ENCODE data around the gene DDX55. TPM values are rescaled to one million over a fixed set of nuclear protein-coding genes. Genes with fewer than 3 reads are reported as not detected.

Gene DDX55
- total RNA-seq, 1 donor from 2014 or later = 12.7 TPM

DNA sequence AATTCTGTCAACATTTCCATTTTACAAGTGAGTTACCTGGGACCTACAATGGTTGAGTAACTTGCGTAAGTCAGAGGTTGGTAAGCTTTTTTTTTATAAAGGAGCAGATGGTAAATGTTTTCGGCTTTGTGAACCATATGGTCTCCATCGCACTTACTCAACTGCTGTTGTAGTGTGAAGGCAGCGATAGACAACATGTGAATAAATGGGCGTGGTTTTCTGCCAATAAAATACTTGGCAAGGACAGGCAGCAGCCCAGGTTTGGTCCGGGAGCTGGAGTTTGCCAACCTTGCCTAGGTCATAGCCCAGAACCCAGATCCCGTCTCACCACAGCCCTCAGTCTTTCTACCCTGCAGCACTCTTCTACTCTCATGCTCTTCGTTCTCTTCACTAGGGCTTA is 6.3 kb downstream of the DDX55 start:
- DNase-seq (ENCODE audit: low spot score) = no peak

DNA sequence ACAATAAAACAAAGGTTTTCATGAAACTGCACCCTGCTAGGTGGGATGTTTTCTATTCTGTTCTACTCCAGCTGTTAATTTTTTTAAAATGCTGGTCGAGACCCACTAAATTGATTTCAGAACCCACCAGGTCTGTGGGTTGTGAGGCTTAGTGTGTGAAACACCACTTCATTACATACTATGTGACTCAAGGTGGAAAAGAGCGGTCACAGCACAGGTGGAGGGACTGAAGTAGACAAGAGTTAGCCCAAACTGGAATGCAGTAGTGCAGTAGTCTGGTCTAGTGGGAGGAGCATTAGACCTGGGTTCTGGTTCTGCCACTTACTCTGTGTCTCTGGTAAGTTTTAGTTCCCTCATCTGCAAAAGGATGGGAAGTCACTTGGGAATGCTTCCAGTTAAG is 12.2 kb downstream of the DDX55 start:
- no peak for DNase-seq (ENCODE audit: low spot score)

DNA sequence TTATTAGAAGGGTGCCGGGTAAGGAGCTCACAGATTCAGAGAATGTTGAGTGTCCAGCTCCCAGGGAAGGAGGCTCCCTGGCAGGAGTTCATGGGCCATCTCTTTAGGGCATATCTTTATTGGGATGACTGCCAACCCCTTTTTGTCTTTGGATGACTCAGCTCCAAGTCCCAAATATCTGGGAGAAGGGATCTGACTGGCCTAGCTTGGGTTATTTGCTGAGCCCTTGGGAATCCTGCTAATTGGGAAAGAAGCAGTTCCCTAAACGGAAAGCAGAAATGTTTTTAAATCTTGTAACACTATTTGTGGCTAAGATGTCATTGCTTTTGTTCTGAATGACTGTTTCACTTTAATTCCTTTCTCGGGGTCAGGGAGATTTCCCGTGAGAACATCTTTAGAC is 12.6 kb downstream of the DDX55 start:
- no peak for DNase-seq (ENCODE audit: low spot score)

DNA sequence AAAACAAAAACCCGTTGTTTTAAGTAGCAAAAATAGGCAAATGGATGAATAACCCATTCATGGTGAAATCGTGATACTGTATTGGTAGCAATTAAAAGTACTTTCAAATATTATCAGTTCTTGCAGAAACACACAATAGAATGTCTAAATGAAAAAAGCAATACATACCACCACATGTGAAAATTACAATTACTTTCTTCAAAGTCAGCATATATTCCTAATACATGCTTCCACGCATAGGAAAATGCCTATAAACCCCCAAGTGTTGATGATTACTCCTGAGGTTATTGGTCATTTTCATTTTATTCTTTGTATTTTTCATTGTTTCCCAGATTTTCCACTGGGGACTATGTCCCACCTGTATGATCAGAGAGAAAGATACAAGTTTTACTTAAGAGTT is 15.2 kb downstream of the DDX55 start:
- DNase-seq (ENCODE audit: low spot score) = no peak

DNA sequence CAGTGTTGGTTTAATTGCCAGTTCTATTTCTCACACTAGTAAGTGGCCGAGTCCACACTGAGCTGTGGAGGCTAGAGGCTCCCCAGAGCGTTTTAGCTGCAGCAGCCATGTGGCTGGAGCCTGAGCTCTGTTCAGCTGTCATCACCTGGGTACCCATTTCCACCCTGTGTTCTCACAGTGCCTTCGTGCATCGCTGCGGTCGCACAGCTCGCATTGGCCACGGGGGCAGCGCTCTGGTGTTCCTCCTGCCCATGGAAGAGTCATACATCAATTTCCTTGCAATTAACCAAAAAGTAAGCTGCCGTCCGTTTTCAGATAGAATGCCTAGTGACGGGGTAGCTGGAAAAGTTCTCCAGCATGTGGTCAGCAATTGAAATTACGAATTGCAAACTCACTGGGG is 15.7 kb downstream of the DDX55 start:
- DNase-seq (ENCODE audit: low spot score) = no peak

DNA sequence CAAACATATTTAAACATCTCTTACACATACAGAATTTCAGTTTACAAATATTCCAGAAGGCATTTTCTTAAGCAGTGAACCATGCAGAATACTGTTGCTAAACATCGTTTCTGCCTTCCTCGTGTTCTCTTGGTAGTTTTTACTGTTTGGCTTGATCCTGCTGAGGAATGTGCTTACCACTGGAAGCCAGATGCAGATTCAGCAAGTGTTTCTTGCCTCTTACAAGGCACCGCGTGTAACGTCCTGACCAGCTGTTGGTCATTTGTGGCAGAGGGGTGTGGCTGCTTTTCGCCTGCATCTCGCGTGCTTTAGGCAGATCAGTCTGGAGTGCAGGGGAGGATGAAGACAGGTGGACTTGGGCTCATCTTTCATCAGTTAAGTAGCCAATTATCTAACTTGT is 19.2 kb downstream of the DDX55 start:
- DNase-seq (ENCODE audit: low spot score) = no peak

DNA sequence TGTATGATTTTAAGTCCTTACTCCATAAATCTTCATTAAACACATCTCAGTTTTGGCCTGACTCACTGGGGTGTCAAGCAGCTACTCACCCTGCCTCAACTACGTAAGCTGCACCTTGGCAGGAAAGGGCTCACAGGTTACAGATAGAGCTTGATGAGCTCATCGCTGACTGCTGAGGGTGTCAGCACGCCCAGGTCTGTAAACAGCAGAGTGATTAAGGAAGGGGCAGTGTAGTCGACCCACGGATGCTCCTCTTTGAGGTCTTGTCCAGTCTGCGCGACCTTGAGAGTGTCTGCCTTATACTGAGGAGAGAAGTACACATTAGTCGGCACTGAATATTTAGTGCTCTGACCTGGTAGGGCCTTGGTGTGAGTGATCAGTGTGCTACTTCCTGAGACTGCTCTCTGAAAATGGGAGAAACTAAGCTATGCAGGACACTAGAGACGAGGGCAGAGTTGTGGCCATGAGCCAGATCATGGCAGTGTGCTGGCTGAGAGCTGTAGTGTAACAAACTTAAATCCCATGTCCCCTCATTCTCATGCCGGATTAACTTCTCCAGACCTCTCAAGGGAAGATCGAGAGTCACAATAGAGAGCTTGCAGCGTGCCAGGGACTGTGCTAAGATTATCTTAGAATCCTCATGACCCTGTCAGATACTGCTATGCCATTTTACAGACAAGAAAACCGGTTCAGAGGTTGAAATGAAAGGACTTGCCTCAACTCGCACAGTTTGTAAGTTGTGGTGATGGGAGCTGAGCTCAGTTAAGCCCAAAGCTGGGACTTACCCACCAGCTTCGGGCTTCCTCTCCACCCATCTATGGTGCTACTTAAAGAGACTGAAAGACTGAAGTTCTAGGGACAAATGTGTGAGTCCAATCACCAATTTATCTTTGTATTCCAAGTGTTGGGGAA is 20.0 kb downstream of the DDX55 start:
- DNase-seq (ENCODE audit: low spot score) = no peak

DNA sequence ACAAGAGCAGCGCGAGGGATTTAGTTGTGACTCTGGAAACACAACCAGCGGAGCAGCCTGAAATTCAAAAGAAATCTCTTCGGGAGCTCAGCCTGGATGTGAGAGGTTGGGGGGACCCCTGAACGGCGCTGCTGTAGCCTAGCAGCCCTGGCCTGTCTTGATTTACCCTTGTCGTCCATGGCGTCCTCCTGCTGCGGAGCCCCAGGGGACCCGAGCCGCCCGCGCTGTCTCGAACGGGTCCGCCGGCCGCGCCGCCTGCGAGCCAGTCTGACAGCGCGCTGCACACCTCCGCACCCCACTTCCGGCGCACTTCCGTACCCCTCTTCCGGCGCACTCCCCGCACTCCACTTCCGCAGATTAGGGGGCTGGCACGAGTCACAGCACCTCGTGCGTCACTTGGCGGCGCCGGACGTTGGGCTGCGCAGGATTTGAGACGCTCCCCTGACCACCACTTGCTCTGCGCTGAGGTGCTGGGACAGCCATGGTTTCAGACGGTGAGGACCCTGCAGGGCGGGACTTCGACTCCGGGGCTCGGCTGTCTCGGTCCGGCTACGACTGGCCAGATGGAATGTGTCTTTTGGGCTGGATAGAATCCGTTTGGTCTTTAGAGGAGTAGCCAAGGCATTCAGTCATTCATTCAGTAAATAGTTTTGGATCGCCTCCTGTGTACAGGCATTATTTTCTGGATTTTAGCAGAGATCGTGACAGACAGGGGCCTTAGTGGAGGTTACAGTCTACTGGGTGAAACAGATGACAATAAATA is 31.7 kb downstream of the DDX55 start, which contains the start of the genes EIF2B1 and GTF2H3:
TSS of gene EIF2B1 (minus strand) at position 308 of the 763 bp plus-strand sequence. CDS start at position 179, 129 bp downstream.
TSS of gene GTF2H3 (plus strand) at position 451 of the 763 bp plus-strand sequence. CDS start at position 482, 31 bp downstream.
- DNase-seq (ENCODE audit: low spot score) = peak; percentile 97

DNA sequence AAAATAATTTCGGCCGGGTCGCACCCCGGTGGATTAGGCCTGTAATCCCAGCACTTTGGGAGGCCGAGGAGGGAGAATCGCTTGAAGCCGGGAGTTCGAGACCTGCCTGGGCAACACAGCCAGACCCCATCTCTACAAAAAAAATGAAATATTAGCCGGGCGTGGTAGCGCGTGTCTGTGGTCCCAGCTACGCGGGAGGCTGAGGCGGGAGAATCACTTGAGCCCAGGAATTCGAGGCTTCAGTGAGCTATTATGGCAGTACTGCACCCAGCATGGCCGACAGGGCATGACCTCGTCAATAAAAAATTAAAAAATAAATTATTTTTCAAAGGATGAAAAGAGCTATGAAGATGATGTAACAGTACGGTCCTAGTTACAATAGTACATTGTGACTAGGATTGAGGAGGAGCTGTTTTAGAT is 32.3 kb downstream of the DDX55 start:
- no peak for DNase-seq (ENCODE audit: low spot score)

DNA sequence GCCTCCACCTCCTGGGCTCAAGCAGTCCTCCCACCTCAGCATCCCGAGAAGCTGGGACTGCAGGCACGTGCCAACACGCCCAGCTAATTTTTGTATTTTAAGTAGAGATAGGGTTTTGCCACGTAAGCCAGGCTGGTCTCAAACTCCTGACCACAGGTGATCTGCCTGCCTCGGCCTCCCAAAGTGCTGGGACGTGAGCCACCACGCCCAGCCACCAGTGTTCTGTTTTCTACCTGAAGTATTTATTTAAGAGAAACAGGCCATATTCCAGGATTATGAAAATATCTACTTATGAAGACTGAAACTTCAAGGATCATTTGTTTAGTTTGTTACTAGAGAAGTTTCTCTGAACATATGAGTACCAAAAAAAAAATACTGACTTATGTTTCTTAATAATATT is 42.0 kb downstream of the DDX55 start:
- DNase-seq (ENCODE audit: low spot score) = no peak

DNA sequence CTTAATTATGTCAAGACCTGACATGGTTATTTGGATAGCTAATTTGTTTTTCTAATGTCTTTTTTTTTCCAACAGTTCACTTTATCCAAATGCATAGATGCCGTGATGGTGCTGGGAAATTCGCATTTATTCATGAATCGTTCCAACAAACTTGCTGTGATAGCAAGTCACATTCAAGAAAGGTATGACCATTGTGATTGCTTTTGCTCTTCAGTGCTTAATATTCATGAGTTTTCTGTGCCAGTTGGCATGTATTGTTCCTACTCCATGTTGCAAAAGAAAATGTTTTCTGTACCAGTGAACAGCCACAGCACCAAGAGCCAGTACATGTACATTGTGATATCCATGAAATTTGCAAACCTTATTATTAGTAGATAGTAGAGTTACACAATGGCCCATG is 43.5 kb downstream of the DDX55 start:
- DNase-seq (ENCODE audit: low spot score) = no peak

DNA sequence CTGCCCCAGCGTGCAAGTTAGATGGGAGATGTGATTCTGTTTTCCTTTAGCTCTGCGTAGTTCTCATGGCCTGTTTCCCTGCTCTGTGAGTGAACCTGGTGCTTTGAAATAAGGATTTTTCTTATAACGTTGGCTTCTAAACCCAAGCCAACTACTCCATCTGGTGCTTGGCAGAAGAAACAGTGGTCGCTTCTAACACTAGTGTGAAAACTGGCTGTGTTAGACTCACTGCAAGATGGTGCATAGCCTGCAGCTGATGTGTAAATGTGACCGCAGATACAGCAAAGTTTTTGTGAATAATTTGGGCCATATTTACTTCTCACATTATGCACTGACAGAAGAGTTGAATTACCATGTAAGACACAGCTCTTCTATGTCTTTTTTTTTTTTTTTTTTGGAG is 44.0 kb downstream of the DDX55 start:
- DNase-seq (ENCODE audit: low spot score) = no peak

DNA sequence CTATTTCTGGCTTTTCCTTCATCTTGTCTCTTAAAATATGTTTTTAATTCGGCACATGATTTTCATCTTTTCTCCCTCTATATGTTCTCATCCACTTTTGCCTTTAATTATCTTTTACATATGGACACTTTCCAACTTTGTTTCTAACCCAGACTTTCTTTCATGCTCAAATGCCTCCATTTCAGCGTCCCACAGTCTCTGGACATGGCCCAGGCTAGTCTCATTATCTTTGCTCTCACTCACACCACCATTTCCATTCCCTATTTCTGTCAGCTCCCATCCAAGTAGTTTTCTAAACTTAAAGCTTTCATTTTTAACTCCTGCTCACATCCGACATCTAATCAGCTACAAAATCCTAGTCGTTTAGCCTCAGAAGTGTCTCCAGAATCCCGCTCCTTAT is 46.5 kb downstream of the DDX55 start:
- no peak for DNase-seq (ENCODE audit: low spot score)

DNA sequence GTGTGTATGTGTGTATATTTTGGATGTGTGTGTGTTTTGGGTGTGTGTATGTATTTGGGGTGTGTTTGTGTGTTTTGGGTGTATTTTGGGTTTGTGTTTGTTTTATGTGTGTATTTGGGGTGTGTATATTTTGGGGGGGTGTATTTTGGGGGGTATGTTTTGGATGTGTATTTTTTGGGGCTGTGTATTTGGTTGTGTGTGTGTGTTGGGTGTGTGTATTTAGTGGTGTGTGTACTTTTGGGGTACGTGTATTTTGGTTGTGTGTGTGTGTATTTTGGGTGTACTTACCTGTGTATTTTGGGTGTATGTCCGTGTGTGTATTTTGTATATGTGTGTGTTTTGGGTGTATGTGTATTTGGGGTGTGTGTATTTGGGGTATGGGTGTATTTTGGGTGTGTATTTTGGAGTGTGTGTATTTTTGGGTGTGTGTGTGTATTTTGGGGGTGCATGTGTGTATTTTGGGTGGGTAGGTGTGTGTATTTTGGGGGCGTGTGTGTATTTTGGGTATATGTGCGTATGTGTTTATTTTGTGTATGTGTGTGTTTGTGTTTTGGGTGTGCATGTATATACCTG is 52.3 kb downstream of the DDX55 start:
- no peak for DNase-seq (ENCODE audit: low spot score)

DNA sequence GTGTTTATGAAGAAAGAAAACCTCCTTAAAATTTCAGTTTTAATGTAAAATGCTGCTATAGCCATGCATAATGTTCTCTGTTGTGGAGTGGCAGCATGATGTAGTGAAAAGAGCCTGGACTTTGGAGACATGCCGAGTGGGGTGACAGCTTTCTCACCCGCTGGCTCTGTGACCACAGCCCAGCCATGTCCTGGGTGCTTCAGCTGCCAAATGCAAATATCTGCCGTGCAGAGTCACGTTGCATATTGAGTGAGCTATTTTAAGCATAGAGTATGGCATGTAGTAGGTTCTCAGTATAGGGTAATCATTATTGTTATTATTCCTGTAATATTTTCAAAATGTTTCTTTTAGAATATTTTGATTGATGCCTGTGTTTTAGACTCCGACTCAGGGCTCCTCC is 53.5 kb downstream of the DDX55 start:
- DNase-seq (ENCODE audit: low spot score) = no peak

DNA sequence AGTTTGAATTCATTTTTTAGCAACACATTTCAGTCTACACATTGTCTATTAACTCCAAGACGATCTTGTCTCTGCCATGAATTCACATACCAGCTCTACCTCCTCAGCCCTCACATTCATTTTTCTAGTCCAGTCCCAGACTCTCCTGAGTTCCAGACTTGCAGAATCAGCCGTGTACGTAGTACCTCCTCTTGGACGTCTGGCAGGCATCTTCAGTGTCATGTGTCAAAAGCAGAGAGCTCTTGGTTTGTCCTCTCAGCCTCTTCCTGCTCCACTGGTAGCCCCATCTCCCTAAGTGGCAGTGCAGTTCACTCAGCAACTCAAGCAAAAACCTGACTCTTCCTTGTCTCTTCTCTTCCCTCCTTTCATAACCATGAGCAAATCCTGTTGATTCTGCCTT is 54.5 kb downstream of the DDX55 start:
- no peak for DNase-seq (ENCODE audit: low spot score)

DNA sequence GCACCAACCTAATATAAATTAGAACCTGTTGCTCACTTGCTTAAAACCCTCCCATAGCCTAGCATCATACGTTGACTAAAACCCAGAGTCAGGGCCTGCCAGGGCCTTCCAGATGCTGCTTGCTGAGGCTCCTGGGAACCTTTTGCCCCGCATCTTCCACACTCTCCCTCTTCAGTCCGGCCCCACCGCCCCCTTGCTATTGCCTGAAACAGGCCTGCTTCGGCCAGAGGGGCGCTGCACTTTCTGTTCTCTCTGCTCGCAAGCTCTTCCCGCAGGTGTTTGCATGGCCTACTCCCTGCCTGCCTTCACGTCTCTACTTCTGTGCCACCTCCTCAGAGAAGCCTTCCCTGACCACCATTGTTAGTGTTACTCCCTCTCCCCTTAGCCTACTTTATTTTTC is 55.3 kb downstream of the DDX55 start:
- DNase-seq (ENCODE audit: low spot score) = no peak

DNA sequence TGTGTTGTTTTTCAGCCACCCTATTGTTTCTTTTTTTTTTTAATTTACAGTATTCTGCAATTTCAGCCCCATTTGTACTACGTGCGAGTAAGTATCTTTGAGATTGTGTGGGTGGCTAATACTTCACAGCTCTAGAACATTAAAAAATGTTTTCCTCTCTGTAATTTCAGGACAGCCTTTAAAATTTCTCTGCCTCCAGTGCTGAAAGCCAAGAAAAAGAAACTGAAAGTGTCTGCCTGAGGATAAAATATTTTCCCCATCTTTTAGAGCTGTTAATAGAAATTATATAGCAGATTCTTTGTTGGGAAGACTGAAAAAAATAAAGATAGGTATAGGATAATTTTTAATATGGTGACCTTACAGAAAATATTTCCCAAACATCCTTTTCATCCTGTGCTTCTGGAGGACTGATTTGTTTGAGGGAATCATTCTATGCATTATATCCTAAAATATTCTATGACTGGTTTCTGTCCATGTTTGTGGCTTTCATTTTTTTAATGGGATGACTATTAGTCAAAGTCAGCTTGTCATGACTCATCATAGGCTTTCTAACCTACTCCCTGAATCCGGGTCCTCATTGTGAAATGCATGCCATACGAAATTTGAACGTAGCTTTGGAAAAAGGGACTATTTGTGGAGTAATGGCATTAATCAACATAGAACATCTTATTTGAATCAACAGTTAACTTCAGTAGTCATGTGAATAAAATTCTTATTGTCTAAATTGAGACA is 58.3 kb downstream of the DDX55 start:
- DNase-seq (ENCODE audit: low spot score) = no peak

DNA sequence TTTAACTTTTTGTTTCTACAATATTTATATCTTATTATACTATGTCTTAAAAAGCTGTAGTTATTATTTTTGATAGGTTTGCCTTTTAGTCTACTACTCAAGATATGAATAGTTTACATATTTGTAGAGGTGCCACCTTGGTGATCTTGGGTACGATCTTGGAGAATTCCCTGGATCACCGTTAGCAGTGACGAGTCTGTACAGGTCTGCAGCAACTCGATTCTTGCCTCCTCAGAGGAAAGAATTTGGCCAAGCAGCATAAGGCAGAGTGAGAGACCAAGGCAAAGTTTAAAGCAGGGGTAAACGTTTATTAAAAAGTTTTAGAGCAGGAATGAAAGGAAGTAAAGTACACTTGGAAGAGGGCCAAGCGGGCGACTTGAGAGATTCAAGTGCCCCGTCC is 65.9 kb downstream of the DDX55 start:
- no peak for DNase-seq (ENCODE audit: low spot score)

Data from mucosa of gallbladder (tissue), 1 donor.